Left ventricle myocardium superior (tissue), 1 donor: Measurements from ENCODE around the gene DHCR24. TPM values are rescaled to one million over a fixed set of nuclear protein-coding genes. Genes with fewer than 3 reads are reported as not detected.

Experiments used
- ATAC-seq: fragments of 200-7000 bp; cut with Tn5 transposase; one replicate; pipeline ENCODE4 v1.9.1; 2020; ENCODE audit warnings: mild to moderate bottlenecking, moderate library complexity
- DNase-seq: peaks from one replicate; pipeline ENCODE4 v3.0.0-alpha.2; 2020
- intact Hi-C: fragments of 100-400 bp; cut with micrococcal nuclease; formaldehyde crosslinking; loops from one replicate; pipeline ENCODE4 v1.11.0; 2022
- total RNA-seq: library from RNA; stranded (reverse); fragmentation: NEBNext Ultra II Directional; extraction: Animal tissue kit (Norgen Biotek cat#: 25700); gene quantifications from one replicate; pipeline ENCODE4 v1.2.1, GENCODE V29; 2021
- donor health status: DM: no; HTN: yes; CAD: no; lungs with severe emphysema.

DHCR24 gene
- total RNA-seq, 1 donor from 2014 or later: 9.8 TPM

DNA sequence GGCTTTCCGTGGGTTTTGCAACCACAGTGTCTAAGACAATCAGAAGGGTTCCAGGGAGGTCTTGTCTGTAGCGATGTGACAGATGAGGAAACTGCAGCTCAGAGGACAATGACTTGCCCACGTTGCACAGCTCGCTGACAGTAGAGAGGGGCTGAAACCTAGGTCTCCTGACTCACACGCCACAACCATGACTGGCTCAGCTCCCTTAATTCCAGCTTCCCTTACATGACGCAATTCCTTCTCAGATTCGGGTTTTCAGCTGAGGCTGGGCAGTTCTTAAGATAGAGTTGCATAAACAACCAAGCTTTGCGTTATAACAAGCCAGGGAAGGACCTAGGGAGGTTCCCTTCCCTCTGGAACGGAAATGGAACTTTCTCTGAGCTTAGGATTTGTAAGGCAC, 36.3 kb downstream of the DHCR24 start:
- intact Hi-C loops: no loop called here

GRCh38 chr1:54850069-54850730, 36.8 kb downstream of the DHCR24 start:
- DNase-seq: no peak
- peak; percentile 16 for ATAC-seq
- intact Hi-C loops: no loop called here

More for the DNA sequence above, 36.3 kb downstream of the DHCR24 start:
- ATAC-seq: no peak
- DNase-seq: no peak

DNA sequence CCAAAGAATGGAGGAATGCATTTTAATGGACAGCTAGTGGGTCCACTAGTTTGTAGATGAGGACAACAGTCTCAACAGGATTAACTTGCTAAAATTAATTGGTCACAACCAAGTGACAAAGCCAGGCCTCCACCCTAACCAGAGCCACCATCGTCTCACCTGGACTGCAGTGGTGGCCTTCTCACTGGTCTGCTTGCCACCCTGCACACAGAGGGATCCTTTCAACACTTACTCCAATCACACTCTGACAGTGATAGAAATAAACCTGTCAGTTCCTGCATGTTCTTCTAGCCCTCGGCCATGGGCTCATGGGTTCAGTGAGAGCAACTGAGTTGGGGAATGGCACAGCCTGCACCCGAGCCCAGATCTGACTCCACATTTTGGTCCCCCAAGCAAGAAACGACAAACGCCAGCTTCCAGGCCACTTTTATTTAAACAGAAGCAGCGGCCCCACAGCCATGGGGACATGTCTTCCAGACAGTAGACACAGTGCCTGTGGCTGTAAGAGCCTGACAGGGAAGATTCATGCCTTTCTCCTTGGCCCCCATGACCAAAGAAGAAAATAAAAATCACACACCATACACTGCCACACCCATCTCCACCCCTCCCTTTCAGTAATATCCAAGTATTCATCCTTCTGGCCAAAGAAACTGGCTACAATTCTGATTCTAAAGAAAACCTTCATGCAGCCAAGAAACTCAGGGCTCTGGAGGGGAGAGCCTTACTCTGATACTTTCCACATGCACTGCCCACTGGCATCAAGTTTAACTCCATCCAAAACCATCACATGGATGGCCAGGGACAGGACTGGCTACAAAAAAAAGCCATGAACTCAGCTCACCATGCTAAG, 37.6 kb downstream of the DHCR24 start:
- no peak for DNase-seq
- intact Hi-C loops: no loop called here
- ATAC-seq: peak; percentile 65

DNA sequence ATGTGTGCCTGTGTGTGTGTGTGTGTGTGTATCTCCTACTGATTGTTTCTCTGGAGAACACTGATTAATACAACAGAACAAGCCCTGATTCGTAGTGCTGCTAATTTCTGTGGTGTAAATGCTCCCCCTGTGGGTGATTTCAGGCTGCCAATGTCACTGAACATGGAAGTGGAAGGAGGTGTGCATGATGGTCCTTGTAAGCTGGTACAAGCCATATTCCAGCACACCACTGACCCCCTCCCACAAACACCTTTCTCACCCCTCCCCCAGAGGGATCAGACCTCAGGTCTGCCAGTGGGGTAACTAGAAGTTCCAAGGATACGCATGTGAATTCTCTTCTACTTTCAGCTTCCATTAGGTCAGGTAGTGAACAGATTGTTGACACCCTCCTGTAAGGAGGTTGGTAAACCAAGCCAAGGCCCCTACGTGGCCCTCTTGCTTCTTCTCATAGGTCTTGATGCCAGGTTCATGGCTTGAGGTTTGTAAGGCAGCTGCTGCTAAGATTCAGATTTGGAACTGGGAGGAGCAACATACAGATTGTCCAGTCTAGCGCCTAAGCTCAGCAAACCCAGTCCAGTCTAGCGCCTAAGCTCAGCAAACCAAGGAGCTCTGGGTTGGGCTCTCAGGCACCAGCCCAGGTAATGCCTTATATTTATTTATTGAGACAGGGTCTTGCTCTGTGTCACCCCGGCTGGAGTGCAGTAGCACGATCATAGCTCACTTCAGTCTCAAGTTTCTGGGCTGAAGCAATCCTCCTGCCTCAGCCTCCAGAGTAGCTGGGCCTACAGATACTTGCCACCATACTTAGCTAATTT, 38.7 kb downstream of the DHCR24 start:
- ATAC-seq (no peak), DNase-seq (no peak)
- intact Hi-C loops: no loop called here

DNA sequence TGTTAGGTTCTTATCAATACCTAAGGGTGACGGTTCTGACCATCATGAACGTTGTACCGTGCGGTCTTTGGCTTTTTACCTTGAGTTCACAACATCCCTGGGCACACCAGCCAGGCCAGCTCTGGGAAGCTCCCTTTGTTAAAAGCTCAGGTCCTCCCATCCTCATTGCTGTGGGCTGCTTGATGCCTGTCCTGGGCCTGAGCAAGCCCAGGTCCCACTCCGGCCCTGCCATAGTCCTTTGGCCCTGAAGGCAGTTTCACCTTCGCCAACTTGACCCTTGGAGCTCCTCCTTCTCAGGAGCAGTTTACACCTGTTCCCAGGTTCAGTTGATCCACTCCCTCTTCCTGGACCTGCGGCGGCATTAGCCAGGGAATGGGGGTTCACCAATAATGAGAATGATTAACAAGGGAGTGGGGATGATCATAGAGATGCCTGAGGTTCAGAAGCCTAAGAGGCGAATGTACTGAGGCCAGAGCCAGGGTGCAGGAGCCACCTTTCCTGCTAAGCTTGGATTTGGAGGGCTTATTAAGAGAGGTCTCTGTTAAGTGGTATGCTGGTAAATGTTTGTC, 40.2 kb downstream of the DHCR24 start:
- intact Hi-C loops: no loop called here
- ATAC-seq (no peak), DNase-seq (no peak)

GRCh38 chr1:54846301-54846700, 40.7 kb downstream of the DHCR24 start:
- no peak for ATAC-seq
- intact Hi-C loops: no loop called here
- no peak for DNase-seq

GRCh38 chr1:54845772-54846171, 41.2 kb downstream of the DHCR24 start:
- DNase-seq (no peak), ATAC-seq (no peak)
- intact Hi-C loops: no loop called here

GRCh38 chr1:54844564-54844963, 42.4 kb downstream of the DHCR24 start:
- intact Hi-C loops: no loop called here
- ATAC-seq (no peak), DNase-seq (no peak)

- intact Hi-C loops: no loop called here
- DNase-seq (no peak), ATAC-seq (no peak)
These were observed 43.5 kb downstream of the DHCR24 start for GRCh38 chr1:54843449-54843848.

DNA sequence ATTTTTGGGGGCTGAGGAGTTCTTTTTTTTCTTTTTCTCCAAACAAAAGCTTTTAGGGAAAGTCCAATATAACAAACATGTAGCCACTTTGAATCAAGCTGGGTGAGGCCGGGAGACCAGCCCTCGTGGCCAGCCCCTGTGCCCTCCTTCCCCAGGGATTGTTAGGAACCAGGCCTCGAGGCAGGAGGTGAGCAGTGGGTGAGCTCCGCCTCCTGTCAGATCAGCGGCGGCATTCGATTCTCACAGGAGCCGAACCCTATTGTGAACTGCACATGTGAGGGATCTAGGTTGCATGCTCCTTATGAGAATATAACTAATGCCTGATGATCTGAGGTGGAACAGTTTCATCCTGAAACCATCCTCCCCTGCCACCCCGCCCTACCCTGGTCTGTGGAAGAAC, 44.0 kb downstream of the DHCR24 start:
- DNase-seq (no peak), ATAC-seq (no peak)
- intact Hi-C loops: no loop called here

DNA sequence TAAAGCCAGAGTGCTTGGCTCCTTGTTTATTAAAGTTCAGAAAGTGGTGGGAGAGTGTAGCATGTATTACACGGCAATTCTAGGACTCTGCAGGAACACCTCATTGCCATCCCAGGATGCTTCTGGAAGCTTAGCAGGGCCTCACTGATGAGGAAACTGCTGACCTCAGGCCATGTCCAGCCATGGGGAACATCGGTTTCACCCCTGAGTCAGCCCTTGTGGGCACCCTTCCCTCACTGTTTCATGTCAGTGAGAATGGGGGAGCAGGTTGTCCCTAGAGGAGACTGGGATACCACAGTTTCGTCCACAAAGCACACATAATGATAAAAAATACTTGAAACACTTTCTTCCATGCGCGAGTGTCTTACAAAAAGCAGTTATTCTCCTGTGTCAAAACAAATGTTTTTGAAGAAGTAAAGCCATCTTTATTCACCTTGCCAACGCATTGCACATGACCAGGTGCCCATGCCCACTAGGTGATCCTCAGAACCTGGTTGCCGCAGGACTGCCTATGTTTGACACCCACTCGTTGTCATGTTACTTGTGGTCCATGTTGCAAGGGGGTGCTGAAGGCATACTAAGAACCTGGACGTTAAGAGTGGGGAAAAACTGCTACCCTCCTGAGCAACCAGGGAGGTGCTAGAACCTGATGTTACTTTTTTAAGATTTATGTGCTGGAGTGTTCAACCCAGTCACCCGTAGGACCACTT, 44.6 kb downstream of the DHCR24 start:
- DNase-seq (no peak), ATAC-seq (no peak)
- intact Hi-C loops: no loop called here

- ATAC-seq (no peak), DNase-seq (no peak)
- intact Hi-C loops: no loop called here
These were observed 47.2 kb downstream of the DHCR24 start for GRCh38 chr1:54839824-54840223.

DNA sequence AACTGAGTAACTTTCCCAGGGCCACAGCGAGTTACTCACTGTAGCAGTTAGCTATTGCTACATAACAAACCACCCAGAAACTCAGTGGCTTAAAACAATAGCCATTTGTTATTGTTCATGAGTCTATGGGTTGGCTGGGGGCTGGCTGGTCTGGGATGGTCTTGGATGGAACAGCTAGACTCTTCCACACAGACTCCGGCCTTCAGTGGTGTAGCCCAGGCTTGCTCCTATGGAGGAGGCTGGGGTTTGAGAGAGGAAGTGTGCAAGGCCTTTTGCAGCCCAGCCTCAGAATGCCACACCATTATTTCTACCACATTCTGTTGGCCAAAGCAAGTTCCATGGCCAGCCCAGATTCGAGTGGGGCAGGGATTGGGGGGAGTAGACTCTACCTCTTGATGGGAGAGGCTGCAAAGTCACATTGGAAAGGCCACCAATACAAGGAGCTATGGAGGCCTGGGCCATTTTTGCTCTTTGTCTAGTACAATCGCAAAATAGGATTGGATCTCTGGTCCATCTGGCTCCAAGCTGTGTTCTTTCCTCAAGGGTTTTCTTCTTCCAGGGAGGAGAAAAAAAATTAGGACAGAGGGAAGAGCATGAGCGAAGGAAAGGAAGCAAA, 48.3 kb downstream of the DHCR24 start:
- DNase-seq (no peak), ATAC-seq (no peak)

DNA sequence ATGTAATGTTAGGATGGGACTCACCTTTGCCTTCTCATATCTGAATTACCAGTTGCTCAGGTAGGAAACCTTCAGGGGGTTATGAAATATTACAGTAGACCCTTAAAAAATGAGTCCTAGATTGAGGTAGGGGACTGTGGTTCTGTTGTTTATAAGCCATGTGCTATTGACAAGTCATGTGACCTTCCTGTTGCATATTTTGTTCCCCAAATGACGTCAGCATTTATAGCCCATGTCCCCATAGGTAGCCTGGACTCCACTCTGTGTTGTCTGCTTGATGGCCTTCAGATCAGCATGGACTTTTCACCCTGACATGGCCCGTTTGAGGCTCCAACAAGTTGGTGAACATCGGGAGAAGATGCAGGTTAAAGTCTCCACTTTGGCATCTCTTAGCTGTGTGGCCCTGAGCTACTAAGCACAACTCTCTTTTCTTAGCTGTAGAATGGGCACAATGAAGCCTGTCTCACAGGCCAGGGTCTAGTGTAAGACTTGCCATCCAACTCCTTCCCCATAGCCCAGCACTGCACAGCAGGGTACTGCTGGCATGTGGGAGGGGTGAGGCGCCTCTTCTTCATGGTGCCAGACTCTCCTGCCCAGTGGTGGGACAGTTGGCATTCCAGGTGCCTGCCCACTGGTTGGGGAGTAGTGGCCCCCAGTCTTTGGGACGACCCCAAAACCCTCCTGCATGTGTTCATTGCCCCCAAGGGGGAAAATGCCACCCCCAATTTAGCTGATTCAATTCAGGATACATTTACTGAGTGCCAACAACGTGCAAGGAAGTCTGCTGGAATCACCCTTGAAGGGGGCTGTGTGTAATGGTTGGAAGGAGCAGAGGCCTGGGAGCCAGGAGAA, 49.8 kb downstream of the DHCR24 start:
- ATAC-seq (no peak), DNase-seq (no peak)
- intact Hi-C loops: no loop called here

More for the DNA sequence above, 48.3 kb downstream of the DHCR24 start:
- intact Hi-C loops: no loop called here

- no peak for ATAC-seq
These were observed 50.4 kb downstream of the DHCR24 start for GRCh38 chr1:54836594-54836993.

GRCh38 chr1:54835970-54836369, 51.0 kb downstream of the DHCR24 start:
- ATAC-seq (no peak), DNase-seq (no peak)
- intact Hi-C loops: no loop called here

More at GRCh38 chr1:54836594-54836993, 50.4 kb downstream of the DHCR24 start:
- intact Hi-C loops: no loop called here
- no peak for DNase-seq

- DNase-seq: no peak
- intact Hi-C loops: no loop called here
- ATAC-seq: no peak
These were observed 51.7 kb downstream of the DHCR24 start for GRCh38 chr1:54835131-54835898.
